HCT116 (cell line): ENCODE results near the gene TMEM147. TPM values are rescaled to one million over a fixed set of nuclear protein-coding genes. Genes with fewer than 3 reads are reported as not detected.

ENCODE experiments used
- ATAC-seq: fragments of 200-7000 bp; cut with Tn5 transposase; 2 replicates; pipeline ENCODE4 v1.9.1; 2020; ENCODE audit warnings: mild to moderate bottlenecking, moderate library complexity
- BruUV-seq: library from RNA; stranded (reverse); fragments of 400-500 nt; replicated peaks from 2 replicates; lab custom pipeline; 2021; lab: Mats Ljungman, UMichigan
- CTCF ChIA-PET: fragments of 300-600 bp; sonication (Branson Sonifier 250); formaldehyde crosslinking; loops from one replicate; lab custom pipeline; 2021; ENCODE audit warnings: antibody characterized with exemption; lab: Charles Lee
- POLR2A ChIA-PET: fragments of 300-600, 350-600 bp; sonication (Branson Sonifier 250); formaldehyde crosslinking; loops from one replicate; lab custom pipeline; 2021; ENCODE audit warnings: antibody characterized with exemption; lab: Charles Lee
- RAD21 ChIA-PET, 2 experiments: fragments of 300-600 bp; sonication (Branson Sonifier 250); formaldehyde crosslinking; loops; one replicate each; lab custom pipeline; 2023; ENCODE audit warnings: low total read pairs in 2 of 2; ENCODE audit not compliant: uncharacterized antibody in 2 of 2, unreplicated experiment in 2 of 2, low non-redundant PET in 1 of 2; lab: Charles Lee
- DNase-seq: peaks from one replicate; pipeline ENCODE4 v3.0.0-alpha.2; 2010; ENCODE audit warnings: low read depth, low spot score
- H2AFZ ChIP-seq: fragments of 200-600 bp; shearing (Covaris generic), sonication (generic); 2 replicates; pipeline ENCODE4 v1.6.1; 2017; ENCODE audit warnings: low read depth, mixed run types, mixed read lengths, antibody characterized with exemption, low read length; ENCODE audit not compliant: poor library complexity, severe bottlenecking
- H3K27ac ChIP-seq: 2 replicates; pipeline ENCODE4 v1.5.1; 2012; ENCODE audit warnings: low read depth, low read length
- H3K27me3 ChIP-seq: fragments of 200-600 bp; sonication (generic); 2 replicates; pipeline ENCODE4 v1.6.1; 2016; ENCODE audit warnings: mixed run types, low read length, mixed read lengths; ENCODE audit not compliant: insufficient read depth
- H3K36me3 ChIP-seq, 2 experiments: fragments of 200-500 bp in 1 of 2; fragments of 200-600 bp in 1 of 2; sonication (Bioruptor generic) in 1 of 2; sonication (generic) in 1 of 2; 2 replicates each; pipeline versions ENCODE4 v1.5.1 to v1.6.1; 2014 to 2016; ENCODE audit warnings: low read length in 2 of 2, inconsistent platforms in 1 of 2, mixed read lengths in 1 of 2, mixed run types in 1 of 2; ENCODE audit not compliant: insufficient read depth in 2 of 2, control insufficient read depth in 1 of 2
- H3K4me1 ChIP-seq, 2 experiments: fragments of 200-600 bp in 1 of 2; sonication (generic) in 1 of 2; 2 replicates each; pipeline versions ENCODE4 v1.5.1 to v1.6.1; 2012 to 2017; ENCODE audit warnings: low read length in 2 of 2, inconsistent platforms in 1 of 2, mild to moderate bottlenecking in 1 of 2, mixed read lengths in 1 of 2, mixed run types in 1 of 2, moderate library complexity in 1 of 2; ENCODE audit not compliant: insufficient read depth in 2 of 2, control insufficient read depth in 1 of 2
- H3K4me2 ChIP-seq: fragments of 200-600 bp; sonication (generic); 2 replicates; pipeline ENCODE4 v1.6.1; 2017; ENCODE audit warnings: mixed run types, low read length, mixed read lengths
- H3K4me3 ChIP-seq, 2 experiments: fragments of 200-600 bp in 1 of 2; sonication (generic) in 1 of 2; replicated peaks in 1 of 2; 2 replicates each; pipeline ENCODE4 v1.5.1; 2011 to 2016; ENCODE audit warnings: low read length in 2 of 2, control low read depth in 1 of 2, low read depth in 1 of 2, mild to moderate bottlenecking in 1 of 2, mixed read lengths in 1 of 2, mixed run types in 1 of 2
- H3K79me2 ChIP-seq: fragments of 200-600 bp; sonication (generic); 2 replicates; pipeline ENCODE4 v1.6.1; 2017; ENCODE audit warnings: mild to moderate bottlenecking, mixed run types, low read length, moderate library complexity, mixed read lengths; ENCODE audit not compliant: insufficient read depth
- H3K9ac ChIP-seq: fragments of 200-600 bp; sonication (generic); 2 replicates; pipeline ENCODE4 v1.6.1; 2016; ENCODE audit warnings: low read length, mixed read lengths
- H3K9me2 ChIP-seq: fragments of 200-600 bp; sonication (generic), shearing (Covaris generic); 2 replicates; pipeline ENCODE4 v1.6.1; 2017; ENCODE audit warnings: mixed run types, mild to moderate bottlenecking, moderate library complexity; ENCODE audit not compliant: insufficient read depth
- H3K9me3 ChIP-seq, 2 experiments: fragments of 200-500 bp in 1 of 2; fragments of 200-600 bp in 1 of 2; sonication (Bioruptor generic) in 1 of 2; sonication (generic) in 1 of 2; 2 replicates each; pipeline ENCODE4 v1.6.1; 2014 to 2017; ENCODE audit warnings: low read length in 2 of 2, mixed read lengths in 2 of 2, inconsistent platforms in 1 of 2, low read depth in 1 of 2, mild to moderate bottlenecking in 1 of 2, mixed run types in 1 of 2, moderate library complexity in 1 of 2; ENCODE audit not compliant: control insufficient read depth in 1 of 2, insufficient read depth in 1 of 2
- H4K20me1 ChIP-seq: fragments of 200-600 bp; sonication (generic), shearing (Covaris generic); 2 replicates; pipeline ENCODE4 v1.6.1; 2017; ENCODE audit warnings: mixed run types, mild to moderate bottlenecking, moderate library complexity; ENCODE audit not compliant: insufficient read depth
- EGR1 ChIP-seq: IDR thresholded peaks from 2 replicates; pipeline ENCODE4 v1.6.1; 2012; ENCODE audit warnings: low read depth
- JUND ChIP-seq: IDR thresholded peaks from 2 replicates; pipeline ENCODE4 v1.6.1; 2012
- POLR2A ChIP-seq: IDR thresholded peaks from 2 replicates; pipeline ENCODE4 v1.7.0; 2011; ENCODE audit warnings: borderline replicate concordance; ENCODE audit not compliant: insufficient read depth, insufficient read length; ENCODE audit errors: extremely low read depth
- POLR2AphosphoS5 ChIP-seq: IDR thresholded peaks from 2 replicates; pipeline ENCODE4 v1.6.1; 2011; ENCODE audit warnings: mild to moderate bottlenecking, low read depth, low read length, moderate library complexity
- RAD21 ChIP-seq: IDR thresholded peaks from 2 replicates; pipeline ENCODE4 v1.6.1; 2012; ENCODE audit warnings: low read depth, mild to moderate bottlenecking
- SIN3A ChIP-seq: IDR thresholded peaks from 2 replicates; pipeline ENCODE4 v1.6.1; 2012; ENCODE audit warnings: low read depth
- YY1 ChIP-seq: IDR thresholded peaks from 2 replicates; pipeline ENCODE4 v1.6.1; 2011; ENCODE audit warnings: low read length, low read depth, moderate library complexity, mild to moderate bottlenecking; ENCODE audit not compliant: insufficient replicate concordance; ENCODE audit errors: extremely low read depth
- ZFX ChIP-seq: fragments of 450-650 bp; IDR thresholded peaks from 2 replicates; pipeline ENCODE4 v1.6.1; 2017
- intact Hi-C: fragments of 100-400 bp; cut with micrococcal nuclease; formaldehyde crosslinking; loops from 2 replicates; pipeline ENCODE4 v1.10.0; 2022
- total RNA-seq: library from RNA; stranded (reverse); gene quantifications from one replicate; pipeline ENCODE4 v1.2.1, GENCODE V29; 2021; ENCODE audit not compliant: unreplicated experiment
- TF ChIP-seq, protein P1 (sequence below): IDR thresholded peaks from 2 replicates; pipeline ENCODE4 v1.6.1; 2011; ENCODE audit warnings: mild to moderate bottlenecking, low read length, moderate library complexity; ENCODE audit not compliant: insufficient replicate concordance; ENCODE audit errors: extremely low read depth
- TF ChIP-seq, protein P2 (sequence below): IDR thresholded peaks from 2 replicates; pipeline ENCODE4 v1.6.1; 2012
- TF ChIP-seq, protein P3 (sequence below): IDR thresholded peaks from 2 replicates; pipeline ENCODE4 v1.6.1; 2012
- TF ChIP-seq, protein P4 (sequence below), 3 experiments: fragments of 200-600 bp in 1 of 3; sonication (generic) in 1 of 3; IDR thresholded peaks in 2 of 3; conservative IDR thresholded peaks in 1 of 3; 2 replicates each; pipeline ENCODE4 v1.5.1; 2012 to 2017; ENCODE audit warnings: low read depth in 2 of 3, low read length in 2 of 3, antibody characterized with exemption in 1 of 3, borderline replicate concordance in 1 of 3, control low read depth in 1 of 3, mild to moderate bottlenecking in 1 of 3, mixed read lengths in 1 of 3, mixed run types in 1 of 3, moderate library complexity in 1 of 3; ENCODE audit not compliant: insufficient read depth in 1 of 3

Gene TMEM147
- total RNA-seq, 1 experiment from 2014 or later, result 128 TPM

DNA sequence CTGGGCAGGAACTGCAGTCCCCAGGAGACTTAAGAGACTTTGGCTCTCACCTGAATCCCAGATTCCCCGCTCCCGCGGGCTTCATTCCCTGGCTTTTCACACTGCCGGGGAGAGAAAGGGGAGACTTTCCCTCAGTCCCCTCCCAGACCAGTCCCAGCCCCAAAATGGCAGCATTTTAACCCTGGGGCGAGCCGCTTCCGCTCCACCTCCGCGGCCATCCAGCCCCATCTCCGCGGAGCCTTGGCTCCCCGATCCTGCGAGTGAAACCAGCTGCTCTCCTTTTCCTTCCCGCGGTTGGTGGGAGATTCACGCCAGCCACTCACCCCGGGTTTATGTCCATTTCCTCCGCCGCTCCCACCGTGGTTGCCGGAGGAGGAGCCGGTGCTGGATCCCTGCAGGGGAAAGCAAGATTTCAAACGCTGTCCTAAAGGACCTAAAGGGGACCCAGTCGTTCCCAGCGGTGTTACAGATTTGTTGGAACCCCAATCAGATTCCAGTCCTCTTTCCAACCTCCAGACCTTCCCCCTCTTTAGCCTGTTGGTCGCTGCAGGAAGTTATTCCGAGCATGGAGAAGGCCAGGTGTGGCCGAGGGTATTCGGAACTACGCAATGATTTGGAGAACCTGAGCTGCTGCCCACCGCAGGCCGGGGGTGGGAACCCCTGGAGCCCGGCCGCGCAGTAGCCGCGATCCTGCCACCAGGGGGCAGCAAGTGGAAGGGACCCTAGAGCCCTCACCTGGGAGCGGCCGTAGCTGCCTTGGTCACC lies 35.4 kb upstream of the TMEM147 start:
- RAD21 ChIA-PET, result interaction anchor here in 1 of 2 experiments (0.5 to 0.6 kb wide), 2 partner anchors 15 to 159 kb away, joined by 3 to 4 read pairs; no protein-coding TSS in a partner anchor
- Histone ChIP-seq H2AFZ (no peak overlapping the region), H3K79me2 (peaks cover 49% of the 10 kb centered on the region), H3K4me2 (peak overlapping the region; percentile 94), H3K27ac (peak overlapping the region; percentile 94), H4K20me1 (no peaks in the 10 kb centered on the region), H3K36me3 (peaks cover 6 to 28% of the 10 kb centered on the region in 2 experiments; a peak in 3 of 4 replicates), H3K27me3 (no peaks in the 10 kb centered on the region), H3K9ac (peak overlapping the region; percentile 85), H3K4me1 (peaks cover 19 to 37% of the 10 kb centered on the region in 2 experiments), H3K9me3 (no peaks in the 10 kb centered on the region), H3K9me2 (no peaks in the 10 kb centered on the region), H3K4me3 (peak overlapping the region; percentile 66 to 70)
- peak; percentile 82 for DNase-seq
- CTCF ChIA-PET, result interaction anchor here (0.7 to 2.5 kb wide), 17 partner anchors 8 to 192 kb away, joined by 3 to 11 read pairs (median 3); partner anchors contain the start of gene COX6B1
- POLR2A ChIA-PET, result interaction anchor here (0.5 to 2.4 kb wide), 18 partner anchors 10 to 431 kb away, joined by 3 to 22 read pairs (median 4); partner anchors contain the start of genes COX6B1 and LIN37
- TF ChIP-seq, protein P1, sequence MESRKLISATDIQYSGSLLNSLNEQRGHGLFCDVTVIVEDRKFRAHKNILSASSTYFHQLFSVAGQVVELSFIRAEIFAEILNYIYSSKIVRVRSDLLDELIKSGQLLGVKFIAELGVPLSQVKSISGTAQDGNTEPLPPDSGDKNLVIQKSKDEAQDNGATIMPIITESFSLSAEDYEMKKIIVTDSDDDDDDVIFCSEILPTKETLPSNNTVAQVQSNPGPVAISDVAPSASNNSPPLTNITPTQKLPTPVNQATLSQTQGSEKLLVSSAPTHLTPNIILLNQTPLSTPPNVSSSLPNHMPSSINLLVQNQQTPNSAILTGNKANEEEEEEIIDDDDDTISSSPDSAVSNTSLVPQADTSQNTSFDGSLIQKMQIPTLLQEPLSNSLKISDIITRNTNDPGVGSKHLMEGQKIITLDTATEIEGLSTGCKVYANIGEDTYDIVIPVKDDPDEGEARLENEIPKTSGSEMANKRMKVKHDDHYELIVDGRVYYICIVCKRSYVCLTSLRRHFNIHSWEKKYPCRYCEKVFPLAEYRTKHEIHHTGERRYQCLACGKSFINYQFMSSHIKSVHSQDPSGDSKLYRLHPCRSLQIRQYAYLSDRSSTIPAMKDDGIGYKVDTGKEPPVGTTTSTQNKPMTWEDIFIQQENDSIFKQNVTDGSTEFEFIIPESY, result no peak
- TF ChIP-seq ZFX (peak; percentile 45; the same call in 1 of the 2 replicates), JUND (no peak), POLR2AphosphoS5 (peak; percentile 91), EGR1 (peak; percentile 59; the same call in 1 of the 2 replicates), YY1 (peak; percentile 81), POLR2A (peak; percentile 90), RAD21 (peak; percentile 73), SIN3A (peak; percentile 11; the same call in 1 of the 2 replicates)
- TF ChIP-seq, protein P2, sequence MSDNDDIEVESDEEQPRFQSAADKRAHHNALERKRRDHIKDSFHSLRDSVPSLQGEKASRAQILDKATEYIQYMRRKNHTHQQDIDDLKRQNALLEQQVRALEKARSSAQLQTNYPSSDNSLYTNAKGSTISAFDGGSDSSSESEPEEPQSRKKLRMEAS, result peak; percentile 71
- TF ChIP-seq, protein P3, sequence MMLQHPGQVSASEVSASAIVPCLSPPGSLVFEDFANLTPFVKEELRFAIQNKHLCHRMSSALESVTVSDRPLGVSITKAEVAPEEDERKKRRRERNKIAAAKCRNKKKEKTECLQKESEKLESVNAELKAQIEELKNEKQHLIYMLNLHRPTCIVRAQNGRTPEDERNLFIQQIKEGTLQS, result no peak
- TF ChIP-seq, protein P4, sequence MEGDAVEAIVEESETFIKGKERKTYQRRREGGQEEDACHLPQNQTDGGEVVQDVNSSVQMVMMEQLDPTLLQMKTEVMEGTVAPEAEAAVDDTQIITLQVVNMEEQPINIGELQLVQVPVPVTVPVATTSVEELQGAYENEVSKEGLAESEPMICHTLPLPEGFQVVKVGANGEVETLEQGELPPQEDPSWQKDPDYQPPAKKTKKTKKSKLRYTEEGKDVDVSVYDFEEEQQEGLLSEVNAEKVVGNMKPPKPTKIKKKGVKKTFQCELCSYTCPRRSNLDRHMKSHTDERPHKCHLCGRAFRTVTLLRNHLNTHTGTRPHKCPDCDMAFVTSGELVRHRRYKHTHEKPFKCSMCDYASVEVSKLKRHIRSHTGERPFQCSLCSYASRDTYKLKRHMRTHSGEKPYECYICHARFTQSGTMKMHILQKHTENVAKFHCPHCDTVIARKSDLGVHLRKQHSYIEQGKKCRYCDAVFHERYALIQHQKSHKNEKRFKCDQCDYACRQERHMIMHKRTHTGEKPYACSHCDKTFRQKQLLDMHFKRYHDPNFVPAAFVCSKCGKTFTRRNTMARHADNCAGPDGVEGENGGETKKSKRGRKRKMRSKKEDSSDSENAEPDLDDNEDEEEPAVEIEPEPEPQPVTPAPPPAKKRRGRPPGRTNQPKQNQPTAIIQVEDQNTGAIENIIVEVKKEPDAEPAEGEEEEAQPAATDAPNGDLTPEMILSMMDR (IDR thresholded peaks at IDR 0.05 in 2 of 3, conservative IDR thresholded peaks at IDR 0.05 in 1 of 3; ENCODE audit: borderline replicate concordance in 1 of 3, insufficient read depth in 1 of 3, low read depth in 2 of 3, low read length in 2 of 3), result peak; percentile 95 to 96 (median 95)
- peak; percentile 81 for ATAC-seq
- intact Hi-C loops, result loop anchor here (1.0 kb wide), 3 partner anchors 35 to 207 kb away; partner anchors contain the start of genes COX6B1 and TMEM147
- TSS peak; percentile 79 for BruUV-seq
